Smooth muscle cell (in vitro differentiated cells): ENCODE data around the gene TEPSIN. TPM values are rescaled to one million over a fixed set of nuclear protein-coding genes. Genes with fewer than 3 reads are reported as not detected.

Experiments
- DNase-seq: peaks from one replicate; lab custom pipeline; 2025; ENCODE audit not compliant: unreplicated experiment; lab: John Stamatoyannopoulos, UW
- H2AFZ ChIP-seq: fragments of 200-600 bp; sonication (generic); 2 replicates; pipeline ENCODE4 v1.6.0; 2016; ENCODE audit warnings: antibody characterized with exemption, low read depth, mild to moderate bottlenecking
- H3F3A ChIP-seq: fragments of 200-600 bp; sonication (generic); 2 replicates; pipeline ENCODE4 v1.6.0; 2017; ENCODE audit warnings: antibody characterized with exemption, low read depth
- H3K27ac ChIP-seq: fragments of 200-600 bp; sonication (generic); 2 replicates; pipeline ENCODE4 v1.5.1; 2016; ENCODE audit warnings: low read depth, mild to moderate bottlenecking
- H3K27me3 ChIP-seq: fragments of 200-600 bp; sonication (generic); 2 replicates; pipeline ENCODE4 v1.6.1; 2016; ENCODE audit warnings: low read depth, mild to moderate bottlenecking
- H3K36me3 ChIP-seq: fragments of 200-600 bp; sonication (generic); 2 replicates; pipeline ENCODE4 v1.5.1; 2016; ENCODE audit warnings: low read depth
- H3K4me1 ChIP-seq: fragments of 200-600 bp; sonication (generic); 2 replicates; pipeline ENCODE4 v1.5.1; 2016; ENCODE audit warnings: low read depth
- H3K4me2 ChIP-seq: fragments of 200-600 bp; sonication (generic); 2 replicates; pipeline ENCODE4 v1.6.0; 2016; ENCODE audit warnings: mild to moderate bottlenecking
- H3K4me3 ChIP-seq: fragments of 200-600 bp; sonication (generic); 2 replicates; pipeline ENCODE4 v1.5.1; 2016; ENCODE audit warnings: mild to moderate bottlenecking
- H3K79me2 ChIP-seq: fragments of 200-600 bp; sonication (generic); 2 replicates; pipeline ENCODE4 v1.6.0; 2016; ENCODE audit warnings: low read depth, mild to moderate bottlenecking
- H3K9ac ChIP-seq: fragments of 200-600 bp; sonication (generic); 2 replicates; pipeline ENCODE4 v1.6.0; 2016; ENCODE audit warnings: low read depth
- H3K9me3 ChIP-seq: fragments of 200-600 bp; sonication (generic); replicated peaks from 2 replicates; pipeline ENCODE4 v1.5.1; 2016; ENCODE audit warnings: low read depth
- H4K20me1 ChIP-seq: fragments of 200-600 bp; sonication (generic); 2 replicates; pipeline ENCODE4 v1.6.0; 2016; ENCODE audit warnings: low read depth
- CTCF ChIP-seq: fragments of 200-600 bp; sonication (generic); IDR thresholded peaks from 2 replicates; pipeline ENCODE4 v1.5.1; 2017; ENCODE audit warnings: borderline replicate concordance, mild to moderate bottlenecking, antibody characterized with exemption; ENCODE audit not compliant: insufficient read depth, poor library complexity, severe bottlenecking
- WGBS: methylation state at CpG from one replicate; pipeline ENCODE4 v1.1.7; 2016; ENCODE audit warnings: low lambda C conversion rate; 5-methylcytosine and 5-hydroxymethylcytosine counted together
- polyA plus RNA-seq: library from polyadenylated mRNA; unstranded; fragments of >200 nt; fragmentation: Nextera tagmentation; extraction: Ambion mirVana; gene quantifications from 2 replicates; pipeline ENCODE4 v1.2.1, GENCODE V29; 2016
- total RNA-seq: library from RNA; depleted of rRNA; stranded (reverse); fragments of >200 nt; gene quantifications from 2 replicates; pipeline ENCODE4 v1.2.3, GENCODE V29; 2014

TEPSIN gene
- total and polyA plus RNA-seq, 2 experiments from 2014 or later: 9.8 to 18.6 TPM

GRCh38 chr17:81198826-81199481, 39.9 kb downstream of the TEPSIN start:
- no peak for TF ChIP-seq CTCF
- no peak for DNase-seq
- WGBS: 95% methylated on average over 22 of the region's 22 CpGs
- H3K4me3 ChIP-seq: no peak overlapping the region
- H3K36me3 ChIP-seq: no peaks in the 10 kb centered on the region
- no peaks in the 10 kb centered on the region for H3F3A ChIP-seq
- no peak overlapping the region for H3K9ac ChIP-seq
- no peak overlapping the region for H2AFZ ChIP-seq
- no peaks in the 10 kb centered on the region for H3K27me3 ChIP-seq
- no peaks in the 10 kb centered on the region for H3K79me2 ChIP-seq
- H3K27ac ChIP-seq: no peak overlapping the region
- no peaks in the 10 kb centered on the region for H4K20me1 ChIP-seq
- no peak overlapping the region for H3K4me2 ChIP-seq
- H3K4me1 ChIP-seq: no peaks in the 10 kb centered on the region
- no peaks in the 10 kb centered on the region for H3K9me3 ChIP-seq

GRCh38 chr17:81197831-81198490, 40.9 kb downstream of the TEPSIN start:
- Histone ChIP-seq H4K20me1 (no peaks in the 10 kb centered on the region), H3F3A (no peaks in the 10 kb centered on the region), H3K4me2 (no peak overlapping the region), H3K27ac (no peak overlapping the region), H3K36me3 (no peaks in the 10 kb centered on the region), H2AFZ (no peak overlapping the region), H3K9me3 (no peaks in the 10 kb centered on the region), H3K79me2 (no peaks in the 10 kb centered on the region), H3K9ac (no peak overlapping the region), H3K27me3 (no peaks in the 10 kb centered on the region), H3K4me3 (no peak overlapping the region), H3K4me1 (no peaks in the 10 kb centered on the region)
- TF ChIP-seq CTCF: no peak
- no peak for DNase-seq
- WGBS: 94% methylated on average over 17 of the region's 21 CpGs

- H3K79me2 ChIP-seq: no peaks in the 10 kb centered on the region
- no peaks in the 10 kb centered on the region for H3K9me3 ChIP-seq
- H3K36me3 ChIP-seq: no peaks in the 10 kb centered on the region
- 91% methylated on average over 9 of the region's 14 CpGs for WGBS
- no peak overlapping the region for H3K4me3 ChIP-seq
- H3K27me3 ChIP-seq: no peaks in the 10 kb centered on the region
- TF ChIP-seq CTCF: no peak
- no peak overlapping the region for H2AFZ ChIP-seq
- no peaks in the 10 kb centered on the region for H3F3A ChIP-seq
- no peak overlapping the region for H3K4me2 ChIP-seq
- no peaks in the 10 kb centered on the region for H4K20me1 ChIP-seq
- DNase-seq: no peak
- no peaks in the 10 kb centered on the region for H3K4me1 ChIP-seq
- no peak overlapping the region for H3K9ac ChIP-seq
- no peak overlapping the region for H3K27ac ChIP-seq
These were observed 41.5 kb downstream of the TEPSIN start for GRCh38 chr17:81197409-81197795.
